Islet precursor cell (in vitro differentiated cells): ENCODE data around the gene GNAI2.

Experiments used
- DNase-seq: peaks from one replicate; pipeline ENCODE4 v3.0.0-alpha.2; 2018

GNAI2 gene

GRCh38 chr3:50300681-50301254, 64.8 kb downstream of the GNAI2 start:
- peak; percentile 45 for DNase-seq

- peak; percentile 50 for DNase-seq
Observed at GRCh38 chr3:50302095-50303012, 66.3 kb downstream of the GNAI2 start.

GRCh38 chr3:50303013-50303815, 67.2 kb downstream of the GNAI2 start, which contains the start of gene HYAL1:
Gene HYAL1, minus strand, starts transcription at chr3:50303574. Its CDS starts 618 bp downstream, at chr3:50302956.
- peak; percentile 71 for DNase-seq

- DNase-seq, result peak; percentile 38
Observed at GRCh38 chr3:50304601-50305000, 68.6 kb downstream of the GNAI2 start.
